ENCODE measurements around the gene HTR1A.

HTR1A gene

DNA sequence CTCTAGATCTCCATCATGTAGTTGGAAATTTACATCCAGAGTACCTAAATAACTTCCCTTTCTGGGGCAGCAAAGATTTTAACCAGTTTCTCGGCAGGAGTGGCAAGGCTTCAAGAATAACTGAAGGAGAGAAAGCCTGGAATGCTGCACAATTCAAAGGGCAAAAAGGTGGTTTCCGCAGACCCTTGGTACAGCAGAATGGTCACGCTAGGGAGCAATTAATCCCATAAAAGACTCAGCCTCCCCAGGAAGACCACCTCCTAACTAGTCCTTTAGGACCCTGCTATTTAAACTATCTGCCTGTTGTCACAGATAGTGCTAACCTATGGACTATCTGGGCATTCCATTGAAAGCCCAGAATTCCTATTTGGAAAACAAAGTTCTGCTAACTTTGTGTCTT, 3.6 kb downstream of the HTR1A start:
- no peak for DNase-seq (ENCODE audit: insufficient read length)
- no peak for FAIRE-seq

DNA sequence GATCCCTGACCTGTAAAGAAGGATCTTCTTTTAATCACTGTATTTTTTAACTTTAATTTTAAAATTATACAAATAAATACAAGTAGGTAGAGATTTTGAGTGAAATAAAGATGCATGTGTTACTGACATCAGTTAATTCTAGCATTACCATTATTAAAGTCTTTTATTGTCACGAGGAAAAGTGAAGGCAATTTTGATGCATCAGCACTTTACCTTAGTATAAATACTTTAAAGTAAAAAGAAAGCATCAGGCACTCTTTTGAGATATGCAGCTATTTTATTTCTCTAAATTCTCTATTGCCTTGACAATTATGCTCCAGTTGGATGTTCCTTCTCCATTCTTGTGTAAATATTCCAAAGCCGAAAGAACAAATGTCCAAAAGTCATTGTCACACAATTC, 4.6 kb downstream of the HTR1A start:
- DNase-seq (ENCODE audit: insufficient read length) (no peak), FAIRE-seq (no peak)
- TF ChIP-seq TAF1 (IDR thresholded peaks at IDR 0.05; ENCODE audit: borderline replicate concordance, low read depth, low read length) (no peak), POLR2AphosphoS5 (IDR thresholded peaks at IDR 0.05; ENCODE audit: low read depth, low read length) (no peak), POLR2A (IDR thresholded peaks at IDR 0.05; ENCODE audit: low read depth, low read length) (no peak)

More for the DNA sequence above, 3.6 kb downstream of the HTR1A start:
- TF ChIP-seq POLR2AphosphoS5 (IDR thresholded peaks at IDR 0.05; ENCODE audit: low read depth, low read length): no peak
- TF ChIP-seq POLR2A (IDR thresholded peaks at IDR 0.05; ENCODE audit: low read depth, low read length): no peak
- TF ChIP-seq TAF1 (IDR thresholded peaks at IDR 0.05; ENCODE audit: borderline replicate concordance, low read depth, low read length): no peak

DNA sequence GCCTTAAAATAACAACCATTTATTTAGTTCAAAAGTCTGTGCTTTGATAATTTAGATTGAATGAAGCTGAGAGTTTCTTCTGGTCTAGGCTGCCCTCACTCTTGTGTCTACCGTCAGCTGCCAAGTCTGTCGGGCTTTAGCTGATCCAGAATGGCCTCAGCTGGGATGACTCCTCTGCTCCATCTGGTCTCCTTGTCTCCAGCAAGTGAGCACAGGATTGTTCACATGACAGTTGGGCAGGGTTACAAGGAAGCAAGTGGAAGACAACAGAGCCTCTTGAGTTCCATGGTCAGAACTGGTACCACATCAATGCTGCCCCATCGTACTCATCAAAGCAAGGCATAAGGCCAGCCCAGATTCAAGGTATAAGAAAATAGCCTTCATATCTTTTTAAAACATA, 9.0 kb downstream of the HTR1A start:
- no peak for DNase-seq (ENCODE audit: insufficient read length)
- TF ChIP-seq TAF1 (IDR thresholded peaks at IDR 0.05; ENCODE audit: borderline replicate concordance, low read depth, low read length): no peak
- no peak for TF ChIP-seq POLR2AphosphoS5 (IDR thresholded peaks at IDR 0.05; ENCODE audit: low read depth, low read length)
- no peak for TF ChIP-seq POLR2A (IDR thresholded peaks at IDR 0.05; ENCODE audit: low read depth, low read length)
- FAIRE-seq: no peak

DNA sequence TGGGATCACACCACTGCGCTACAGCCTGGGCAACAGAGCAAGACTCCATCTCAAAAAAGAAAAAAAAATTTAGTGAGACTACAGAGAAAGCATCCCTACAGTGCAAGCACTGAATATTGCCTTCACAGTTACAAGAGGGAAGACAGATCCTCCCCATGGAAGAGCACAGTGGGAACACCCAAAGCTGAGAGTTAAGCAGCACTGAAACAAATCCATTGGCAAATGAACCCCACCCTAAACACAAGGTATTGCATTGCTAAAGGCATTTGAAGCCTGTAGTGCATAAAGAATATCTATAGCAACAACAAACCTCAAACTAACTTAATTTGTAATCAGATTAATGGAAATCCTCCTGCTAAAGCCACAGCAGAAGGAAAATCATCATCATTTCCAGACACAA, 27.1 kb downstream of the HTR1A start:
- DNase-seq (ENCODE audit: insufficient read length): no peak
- no peak for FAIRE-seq
- TF ChIP-seq POLR2AphosphoS5 (IDR thresholded peaks at IDR 0.05; ENCODE audit: low read depth, low read length) (no peak), TAF1 (IDR thresholded peaks at IDR 0.05; ENCODE audit: borderline replicate concordance, low read depth, low read length) (no peak), POLR2A (IDR thresholded peaks at IDR 0.05; ENCODE audit: low read depth, low read length) (no peak)

DNA sequence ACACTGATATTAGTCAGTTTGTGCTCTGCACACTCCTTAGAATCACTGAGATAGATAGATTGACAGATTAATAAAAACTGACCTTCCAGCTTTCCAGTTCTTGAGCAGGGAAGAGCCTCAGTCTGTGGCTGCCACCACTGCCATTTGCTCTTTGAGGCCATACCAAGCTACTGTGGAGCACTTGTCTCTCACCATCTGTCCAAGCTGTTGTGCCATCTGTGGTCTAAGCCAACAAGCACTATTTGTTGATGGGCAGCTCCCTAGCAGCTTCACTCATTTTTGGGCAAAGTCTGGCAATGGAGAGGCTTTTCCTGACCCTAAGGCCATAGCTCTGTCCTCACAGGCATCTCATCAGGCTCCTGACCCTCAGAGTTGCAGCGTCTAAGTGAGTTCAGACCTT, 30.4 kb downstream of the HTR1A start:
- no peak for FAIRE-seq
- TF ChIP-seq POLR2AphosphoS5 (IDR thresholded peaks at IDR 0.05; ENCODE audit: low read depth, low read length): no peak
- no peak for TF ChIP-seq TAF1 (IDR thresholded peaks at IDR 0.05; ENCODE audit: borderline replicate concordance, low read depth, low read length)
- no peak for TF ChIP-seq POLR2A (IDR thresholded peaks at IDR 0.05; ENCODE audit: low read depth, low read length)
- no peak for DNase-seq (ENCODE audit: insufficient read length)

DNA sequence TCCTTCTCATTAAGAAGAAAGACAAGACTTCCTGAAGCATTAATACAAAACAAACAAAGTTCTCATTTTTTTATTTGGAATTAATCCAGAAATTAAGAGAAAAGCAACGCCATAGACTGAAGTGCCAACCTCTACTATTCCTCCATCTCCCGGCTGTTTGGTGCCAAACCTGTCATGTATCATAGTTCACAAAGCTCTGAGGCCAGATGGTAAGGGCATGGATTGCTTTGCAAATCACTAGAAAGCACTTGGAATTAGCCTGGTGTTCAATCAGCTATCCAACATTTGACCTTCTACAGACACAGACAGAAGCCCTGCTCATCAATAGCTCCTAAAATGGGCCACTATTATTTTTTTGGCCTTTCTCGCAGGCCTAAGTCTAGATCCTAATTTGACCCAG, 33.8 kb downstream of the HTR1A start:
- FAIRE-seq: no peak
- no peak for DNase-seq (ENCODE audit: insufficient read length)
- no peak for TF ChIP-seq TAF1 (IDR thresholded peaks at IDR 0.05; ENCODE audit: borderline replicate concordance, low read depth, low read length)
- TF ChIP-seq POLR2AphosphoS5 (IDR thresholded peaks at IDR 0.05; ENCODE audit: low read depth, low read length): no peak
- TF ChIP-seq POLR2A (IDR thresholded peaks at IDR 0.05; ENCODE audit: low read depth, low read length): no peak

DNA sequence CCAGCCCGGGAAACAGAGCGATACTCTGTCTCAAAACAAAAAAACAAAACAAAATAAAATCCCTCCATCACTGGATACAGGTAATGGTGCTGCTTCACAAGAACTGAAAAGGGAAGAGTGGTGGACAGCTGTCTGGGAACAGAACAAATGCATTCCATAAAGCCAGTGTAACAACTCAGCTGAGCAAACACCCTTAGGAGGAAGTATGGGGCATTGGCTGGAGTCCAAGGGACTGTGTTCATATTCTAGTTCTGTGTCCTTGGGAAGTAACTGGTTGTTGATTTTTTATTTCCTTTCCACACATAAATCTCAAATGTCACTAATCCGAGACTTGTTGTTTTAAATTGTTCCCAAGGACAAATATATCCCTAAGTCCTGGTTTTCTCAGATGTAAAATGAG, 38.3 kb downstream of the HTR1A start:
- no peak for DNase-seq (ENCODE audit: insufficient read length)
- no peak for FAIRE-seq
- TF ChIP-seq TAF1 (IDR thresholded peaks at IDR 0.05; ENCODE audit: borderline replicate concordance, low read depth, low read length) (no peak), POLR2AphosphoS5 (IDR thresholded peaks at IDR 0.05; ENCODE audit: low read depth, low read length) (no peak), POLR2A (IDR thresholded peaks at IDR 0.05; ENCODE audit: low read depth, low read length) (no peak)

DNA sequence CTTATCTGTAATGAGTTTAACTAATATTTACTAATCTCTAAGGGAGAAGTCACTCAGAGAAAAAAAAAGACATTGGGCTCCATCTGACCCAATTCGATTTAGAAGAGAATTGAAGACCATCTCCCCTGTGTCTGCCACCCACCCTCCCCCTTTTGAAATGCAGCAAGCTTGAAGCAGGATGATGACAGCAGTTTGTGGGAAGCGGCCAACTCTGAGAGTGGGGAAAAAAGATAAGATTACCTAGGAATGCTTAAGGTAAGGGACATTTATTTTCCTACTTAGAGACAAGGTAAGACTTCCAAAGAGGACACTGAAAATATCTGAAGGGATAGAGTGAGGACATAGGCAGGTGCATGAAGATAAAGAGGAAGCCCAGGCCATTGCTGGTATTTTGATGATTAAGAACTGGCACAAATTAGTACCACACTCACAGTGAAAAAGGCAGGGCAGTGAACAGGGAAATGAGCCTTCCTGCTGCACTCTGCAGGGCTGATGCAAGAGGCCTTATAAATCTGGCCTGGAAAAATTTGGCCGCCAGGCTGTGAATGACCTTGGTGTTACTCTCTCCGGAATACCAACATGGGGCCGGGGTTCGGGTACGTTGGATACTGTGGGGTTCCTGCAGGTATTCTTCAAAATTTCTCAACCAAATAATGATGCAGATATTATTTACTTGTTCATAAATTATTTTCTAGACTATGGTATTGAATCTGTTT, 42.3 kb downstream of the HTR1A start:
- DNase-seq (ENCODE audit: insufficient read length) (no peak), FAIRE-seq (no peak)
- TF ChIP-seq POLR2A (IDR thresholded peaks at IDR 0.05; ENCODE audit: low read depth, low read length) (no peak), TAF1 (IDR thresholded peaks at IDR 0.05; ENCODE audit: borderline replicate concordance, low read depth, low read length) (no peak), POLR2AphosphoS5 (IDR thresholded peaks at IDR 0.05; ENCODE audit: low read depth, low read length) (no peak)

DNA sequence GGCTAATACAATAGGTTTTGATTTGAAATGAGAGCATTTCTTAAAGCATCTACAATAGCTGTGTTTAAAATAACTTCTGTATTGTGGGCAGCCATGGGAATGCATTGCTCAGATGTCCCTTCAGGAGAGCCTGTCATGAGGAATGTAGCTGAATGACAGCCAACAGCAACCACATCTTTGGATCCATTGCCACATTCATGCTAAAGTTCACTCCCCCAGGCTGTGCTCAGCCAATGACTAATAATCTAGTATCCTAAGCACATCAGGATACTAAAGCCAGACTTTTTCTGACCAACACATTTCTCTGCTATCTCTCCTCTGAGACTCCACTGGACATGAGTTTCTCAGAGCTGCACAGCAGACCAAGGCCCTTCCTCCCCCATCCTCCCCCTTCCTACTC, 45.5 kb downstream of the HTR1A start:
- TF ChIP-seq POLR2A (IDR thresholded peaks at IDR 0.05; ENCODE audit: low read depth, low read length) (no peak), POLR2AphosphoS5 (IDR thresholded peaks at IDR 0.05; ENCODE audit: low read depth, low read length) (no peak), TAF1 (IDR thresholded peaks at IDR 0.05; ENCODE audit: borderline replicate concordance, low read depth, low read length) (no peak)
- FAIRE-seq: no peak
- DNase-seq (ENCODE audit: insufficient read length): no peak

DNA sequence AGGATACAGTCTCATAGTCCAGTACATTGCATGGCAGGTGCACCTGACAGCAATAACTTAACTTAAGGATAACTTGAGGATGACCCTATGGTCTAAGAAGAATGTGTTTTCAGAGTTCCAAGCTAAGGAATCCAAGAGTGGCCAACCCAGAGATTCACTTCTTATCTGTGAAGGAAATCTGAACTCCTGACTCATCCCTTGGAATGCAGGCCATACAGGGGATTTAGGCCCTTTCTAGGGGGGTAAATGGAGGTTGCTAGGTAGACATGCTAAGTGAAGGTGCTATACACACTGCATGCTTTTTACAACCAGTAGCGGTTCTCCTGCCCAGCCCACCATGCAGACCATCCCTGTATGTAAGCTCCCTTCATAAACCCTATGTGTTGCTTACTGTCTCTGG, 50.4 kb downstream of the HTR1A start:
- DNase-seq (ENCODE audit: insufficient read length) (no peak), FAIRE-seq (no peak)
- TF ChIP-seq POLR2A (IDR thresholded peaks at IDR 0.05; ENCODE audit: low read depth, low read length) (no peak), TAF1 (IDR thresholded peaks at IDR 0.05; ENCODE audit: borderline replicate concordance, low read depth, low read length) (no peak), POLR2AphosphoS5 (IDR thresholded peaks at IDR 0.05; ENCODE audit: low read depth, low read length) (no peak)
